ENCODE data around the gene CPEB4.

Gene CPEB4

DNA sequence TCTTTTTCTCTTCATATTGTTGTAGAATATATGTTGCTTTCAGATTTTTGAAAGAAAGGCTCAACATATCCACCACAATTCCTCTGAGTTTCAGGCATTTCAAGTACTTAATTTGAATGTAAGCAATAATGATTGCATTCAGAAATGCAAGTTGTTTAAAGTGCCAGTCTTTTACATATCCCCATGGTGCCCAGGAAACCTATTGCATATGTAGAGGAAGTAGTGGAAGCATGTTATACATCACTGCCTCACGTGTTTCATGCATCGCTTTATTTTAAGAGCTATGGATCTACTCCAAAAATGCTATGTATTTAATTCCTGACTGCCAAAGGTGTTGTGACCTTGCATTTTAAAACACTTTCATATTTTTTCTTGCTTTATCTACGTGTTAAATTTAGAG lies 28.1 kb downstream of the CPEB4 start:
- no peak for DNase-seq (ENCODE audit: low read depth)

DNA sequence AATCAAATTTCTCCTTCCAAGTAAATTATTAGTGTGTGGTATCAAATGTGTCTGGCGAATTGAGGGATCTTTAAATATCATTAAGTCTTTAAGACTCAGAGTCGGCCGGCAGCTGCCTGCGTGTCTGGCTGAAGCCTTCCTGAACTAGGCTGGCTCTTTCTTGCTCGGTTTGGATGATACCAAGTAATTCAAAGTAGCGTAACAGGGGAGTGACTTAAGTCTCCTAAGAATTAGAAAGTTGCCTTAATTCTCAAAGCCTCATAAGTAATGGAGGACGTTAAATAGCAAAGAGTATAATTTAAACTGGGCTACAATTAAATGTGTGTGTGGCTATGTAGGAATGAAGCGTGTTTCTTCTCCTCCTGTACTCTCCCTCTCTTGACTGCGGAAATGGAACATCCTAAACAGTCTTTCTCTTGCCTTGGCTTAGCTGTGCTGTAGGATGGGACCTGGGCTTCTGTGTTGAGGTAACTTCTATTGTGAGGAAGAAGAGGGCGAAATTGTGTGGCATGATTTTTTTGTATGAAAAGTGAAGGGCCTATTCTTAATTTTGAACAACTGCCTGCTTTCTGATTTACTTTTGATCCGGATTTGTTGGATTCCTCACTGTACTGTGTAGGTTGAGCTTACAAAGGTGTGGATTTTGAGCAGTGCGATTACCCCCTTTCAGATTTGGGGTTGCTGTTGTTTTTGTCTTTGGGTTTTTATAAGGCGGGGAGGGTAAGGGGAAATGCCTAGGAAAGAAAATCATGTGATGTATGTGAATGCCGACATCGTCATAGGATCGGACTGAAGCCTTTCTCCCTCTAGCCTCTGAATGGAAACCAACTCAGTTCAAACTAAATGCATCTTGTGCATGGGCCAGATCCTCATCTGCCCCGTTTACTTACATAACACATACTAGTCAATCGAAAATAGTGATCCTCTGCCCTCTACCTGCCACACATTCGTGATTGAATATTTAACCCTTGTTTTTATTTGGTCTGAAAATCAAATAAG lies 29.9 kb downstream of the CPEB4 start:
- peak; percentile 94 for DNase-seq (ENCODE audit: low read depth)

DNA sequence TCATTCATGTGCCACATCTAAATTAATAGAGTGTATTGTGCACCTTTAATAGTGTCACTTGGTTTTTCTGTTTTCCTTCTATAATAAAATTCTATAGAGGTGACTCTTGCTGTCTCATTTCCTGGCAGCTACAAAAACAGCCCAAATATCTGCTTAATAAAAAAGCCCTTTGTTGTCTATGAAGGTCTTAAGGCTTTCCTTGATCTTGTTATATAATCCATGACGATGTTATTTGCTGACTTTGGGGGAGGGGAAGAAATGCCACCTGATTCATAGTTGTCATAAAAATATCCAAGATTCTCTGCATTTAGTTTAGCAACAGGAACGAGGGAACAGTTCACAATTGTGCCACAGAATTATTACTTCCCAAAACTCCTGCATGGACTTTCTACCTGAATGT lies 31.3 kb downstream of the CPEB4 start:
- no peak for DNase-seq (ENCODE audit: low read depth)

DNA sequence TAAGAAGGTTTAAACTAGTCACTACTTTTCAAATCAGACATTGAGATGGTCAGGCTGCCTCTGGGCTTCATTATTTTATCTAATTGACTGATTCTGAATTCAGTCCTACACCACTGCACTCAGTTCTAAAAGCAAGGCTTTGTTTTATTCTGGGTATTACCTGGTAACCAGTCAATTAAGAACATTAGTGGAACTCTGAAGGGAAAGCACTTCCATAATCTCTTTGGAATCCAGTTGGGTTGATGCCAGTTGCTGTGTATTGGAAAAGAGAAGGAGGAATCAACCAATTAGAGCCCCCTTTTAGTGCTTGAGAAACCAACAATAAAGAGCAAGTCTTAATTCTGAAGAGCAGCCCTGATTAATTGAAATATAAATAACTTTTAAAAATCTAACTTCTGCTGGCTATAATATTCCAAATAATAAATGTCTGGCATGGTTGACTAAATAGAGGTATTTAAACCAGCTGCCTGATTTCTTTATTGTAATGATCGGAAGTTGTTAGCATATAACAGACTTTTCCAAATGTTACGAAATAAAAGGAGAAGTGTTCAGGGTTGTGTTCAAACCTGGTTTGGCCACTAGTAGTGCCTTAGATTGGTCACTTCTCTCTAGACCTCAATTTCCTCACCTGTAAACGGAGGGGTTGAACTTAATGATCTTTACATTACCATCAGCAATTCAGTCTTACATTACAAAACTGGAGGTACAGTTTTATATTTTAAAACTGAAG lies 32.0 kb downstream of the CPEB4 start:
- no peak for DNase-seq (ENCODE audit: low read depth)

GRCh38 chr5:173920866-173921555 lies 32.9 kb downstream of the CPEB4 start:
- DNase-seq (ENCODE audit: low read depth) = no peak

DNA sequence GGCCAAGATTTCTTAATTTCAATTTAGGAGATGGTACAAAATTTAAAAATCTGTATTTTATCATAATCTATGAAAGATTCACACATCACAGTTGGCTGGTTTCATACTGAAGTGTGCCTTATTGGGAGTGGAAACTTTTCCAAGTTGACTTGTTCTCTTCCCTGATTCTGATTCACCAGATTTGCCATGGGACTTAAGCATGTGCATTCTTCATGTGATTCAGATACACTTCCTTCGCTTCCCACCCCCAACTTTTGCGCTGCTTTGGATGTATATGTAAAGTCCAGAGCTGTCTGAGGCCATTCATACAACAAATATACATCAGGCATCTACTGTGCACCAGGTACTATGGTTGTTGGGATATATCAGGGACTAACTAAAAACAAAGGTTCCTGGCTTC lies 34.4 kb downstream of the CPEB4 start:
- DNase-seq (ENCODE audit: low read depth) = no peak

- no peak for DNase-seq (ENCODE audit: low read depth)
Observed at GRCh38 chr5:173923218-173924095, 35.3 kb downstream of the CPEB4 start.

DNA sequence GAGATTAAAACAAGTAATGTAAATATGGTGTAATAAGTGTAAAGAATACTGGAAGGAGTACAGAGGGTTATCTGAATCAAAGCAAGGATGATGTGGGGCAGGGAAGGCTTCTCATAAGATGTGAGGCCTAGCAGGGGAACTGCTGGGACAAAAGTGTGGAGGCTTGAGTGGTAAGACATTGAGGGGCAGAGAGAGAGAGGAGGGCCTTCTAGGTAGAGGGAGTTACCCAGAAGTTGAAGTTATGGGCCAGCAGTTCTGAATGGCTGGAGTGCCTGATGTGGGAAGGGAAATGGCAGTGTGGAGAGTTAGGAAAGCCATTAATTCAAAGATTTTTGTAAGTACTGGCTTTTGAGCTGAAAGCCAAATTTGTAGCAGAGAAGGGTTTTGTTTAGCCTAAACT lies 36.8 kb downstream of the CPEB4 start:
- no peak for DNase-seq (ENCODE audit: low read depth)

DNA sequence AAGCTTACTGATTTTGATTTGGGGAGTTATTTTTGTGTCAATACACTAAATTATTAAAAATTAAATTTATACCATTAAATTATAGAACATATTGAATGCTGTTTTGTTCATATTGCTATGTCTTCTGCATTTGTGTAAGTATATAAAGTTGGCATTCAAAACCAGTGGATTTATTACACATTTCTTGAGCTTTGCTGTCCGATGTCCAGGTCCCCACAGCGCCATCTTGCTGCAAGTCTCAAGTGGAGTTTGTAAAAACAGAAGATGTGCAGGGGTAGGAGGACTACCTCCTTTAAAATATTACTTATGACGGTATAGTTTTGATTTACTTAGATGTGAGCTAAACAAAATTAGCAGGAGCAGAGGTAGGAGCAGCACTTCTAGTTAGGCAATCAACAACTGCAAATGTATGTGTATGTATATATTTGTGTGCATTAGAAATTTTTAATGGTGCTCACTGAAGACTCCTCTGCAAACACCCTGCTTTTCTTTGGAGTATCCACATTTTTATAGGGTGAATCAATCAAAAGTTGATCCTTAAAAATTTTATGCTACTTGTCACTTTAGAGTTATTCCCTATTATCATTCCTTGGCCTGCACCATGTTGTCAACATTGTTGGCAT lies 37.4 kb downstream of the CPEB4 start:
- no peak for DNase-seq (ENCODE audit: low read depth)

GRCh38 chr5:173926359-173926758 lies 38.2 kb downstream of the CPEB4 start:
- DNase-seq (ENCODE audit: low read depth) = no peak

DNA sequence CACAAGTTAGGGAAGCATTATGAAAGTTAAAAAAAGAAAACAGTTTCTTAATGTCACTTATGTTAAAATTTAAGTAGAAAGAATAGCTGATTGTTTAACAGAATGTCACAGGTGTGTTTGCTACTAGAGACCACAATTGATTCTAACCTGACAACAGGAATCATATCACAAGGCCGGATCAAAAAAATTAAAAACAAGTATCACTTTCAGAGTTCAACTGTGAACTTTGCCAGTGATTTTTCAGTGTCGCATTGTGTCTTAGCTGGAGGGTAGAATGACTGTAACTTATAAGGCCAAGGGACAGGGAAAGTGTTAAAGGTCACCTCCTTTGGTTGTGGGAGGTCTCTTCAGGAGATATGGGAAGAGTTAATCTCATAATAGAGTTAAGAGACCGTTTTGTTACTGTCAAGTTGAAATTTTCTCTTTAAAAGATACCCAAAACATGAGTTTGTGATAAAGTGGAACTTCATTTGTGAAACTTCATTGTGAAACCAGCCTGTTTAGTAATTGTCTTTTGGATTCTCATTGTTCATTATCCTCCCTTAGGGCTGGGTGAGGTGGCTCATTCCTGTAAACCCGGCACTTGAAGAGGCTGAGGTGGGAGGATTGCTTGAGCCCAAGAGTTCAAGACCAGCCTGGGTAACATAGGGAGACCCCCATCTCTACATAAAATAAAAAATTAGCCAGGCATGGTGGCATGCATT lies 40.9 kb downstream of the CPEB4 start:
- DNase-seq (ENCODE audit: low read depth) = no peak

DNA sequence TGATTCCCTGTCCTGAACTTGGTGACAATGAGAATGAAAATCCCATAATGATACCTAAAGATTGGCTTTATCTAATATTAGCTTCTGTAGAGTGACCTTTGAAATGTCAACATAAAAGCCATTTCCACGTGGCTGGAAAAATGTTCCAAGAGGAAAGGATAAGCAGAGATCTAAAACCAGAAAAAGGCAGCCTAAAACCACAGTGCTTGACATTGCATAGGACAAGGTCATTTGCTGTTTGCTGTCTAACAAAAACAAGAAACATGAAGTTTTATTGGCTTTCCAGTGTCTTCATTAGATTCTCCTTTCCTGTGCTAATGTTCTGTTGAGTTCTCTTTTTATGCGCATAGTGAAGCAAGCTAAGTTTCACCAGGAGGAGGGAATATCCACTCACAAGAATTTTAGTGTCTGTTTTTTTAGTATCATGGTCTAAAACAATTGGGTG lies 44.6 kb downstream of the CPEB4 start:
- DNase-seq (ENCODE audit: low read depth) = no peak

GRCh38 chr5:173933901-173934300 lies 45.8 kb downstream of the CPEB4 start:
- no peak for DNase-seq (ENCODE audit: low read depth)

DNA sequence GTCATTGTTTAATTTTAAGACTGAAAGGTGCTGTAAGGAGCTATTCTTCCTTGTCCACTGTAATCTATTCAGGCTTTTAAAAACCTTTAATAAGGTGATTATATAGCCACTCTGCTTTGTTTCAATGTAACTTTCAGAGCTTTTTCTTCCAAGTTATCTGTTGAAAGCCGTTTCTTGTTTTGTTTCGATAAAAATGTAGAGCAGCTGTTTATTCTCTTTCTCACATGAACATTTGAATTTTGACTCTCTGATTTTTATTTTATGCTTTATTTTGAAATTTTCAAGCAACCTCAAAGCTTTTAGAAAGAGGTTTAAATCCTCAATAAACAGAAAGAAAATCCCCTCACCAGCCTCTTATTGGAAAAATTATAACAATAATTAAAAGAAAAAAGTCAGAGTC lies 47.2 kb downstream of the CPEB4 start:
- no peak for DNase-seq (ENCODE audit: low read depth)

DNA sequence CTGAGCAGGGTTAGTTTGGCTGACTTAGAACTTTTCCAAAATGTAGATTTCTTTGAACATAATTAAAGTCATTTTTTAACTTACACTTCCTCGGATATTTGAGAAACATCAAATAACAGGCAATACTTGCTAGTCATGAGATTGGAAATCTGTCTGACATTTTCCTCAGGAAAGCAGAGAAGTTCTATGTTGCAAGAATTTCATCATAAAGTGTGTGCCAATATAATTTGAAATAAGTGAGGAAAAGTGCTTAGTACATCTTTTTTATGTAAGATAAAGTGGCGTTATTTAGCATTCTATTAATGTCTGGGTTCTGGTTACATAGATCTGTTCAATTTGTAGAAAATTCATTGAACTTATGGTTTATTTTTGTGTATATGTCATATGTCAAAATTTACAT lies 52.1 kb downstream of the CPEB4 start:
- no peak for DNase-seq (ENCODE audit: low read depth)

- DNase-seq (ENCODE audit: low read depth) = no peak
Observed at GRCh38 chr5:173941102-173941501, 53.0 kb downstream of the CPEB4 start.

GRCh38 chr5:173941758-173942401 lies 53.7 kb downstream of the CPEB4 start:
- DNase-seq (ENCODE audit: low read depth) = no peak

GRCh38 chr5:173944511-173944910 lies 56.4 kb downstream of the CPEB4 start:
- DNase-seq (ENCODE audit: low read depth) = no peak

GRCh38 chr5:173945160-173945559 lies 57.0 kb downstream of the CPEB4 start:
- DNase-seq (ENCODE audit: low read depth) = no peak

GRCh38 chr5:173946323-173946722 lies 58.2 kb downstream of the CPEB4 start:
- no peak for DNase-seq (ENCODE audit: low read depth)

All from HS-5 (cell line).